H9 (cell line): ENCODE results near the gene LILRA6. TPM values are rescaled to one million over a fixed set of nuclear protein-coding genes. Genes with fewer than 3 reads are reported as not detected.
"Not testable (repeated sequence)": the region's sequence is repeated elsewhere in the genome, so short reads cannot be mapped to it uniquely, and the experiment has no call there.

ENCODE experiments used
- DNase-seq: peaks from one replicate; pipeline ENCODE4 v3.0.0-alpha.2; 2017
- H2AFZ ChIP-seq: one replicate; pipeline ENCODE4 v1.6.1; 2013; ENCODE audit warnings: mild to moderate bottlenecking, low read length, control low read depth, moderate library complexity
- H2AK5ac ChIP-seq: 2 replicates; pipeline ENCODE4 v1.6.1; 2013; ENCODE audit warnings: low read length, control low read depth, mixed read lengths; ENCODE audit not compliant: insufficient read length
- H2BK120ac ChIP-seq: one replicate; pipeline ENCODE4 v1.6.1; 2013; ENCODE audit warnings: low read depth, mild to moderate bottlenecking, low read length, control low read depth, inconsistent platforms; ENCODE audit not compliant: poor library complexity, severe bottlenecking
- H2BK12ac ChIP-seq: 2 replicates; pipeline ENCODE4 v1.6.1; 2013; ENCODE audit warnings: low read length, control low read depth, mixed read lengths, low read depth; ENCODE audit not compliant: insufficient read length
- H2BK15ac ChIP-seq: 2 replicates; pipeline ENCODE4 v1.6.1; 2013; ENCODE audit warnings: low read depth, low read length, control low read depth
- H2BK20ac ChIP-seq: one replicate; pipeline ENCODE4 v1.6.1; 2013; ENCODE audit warnings: low read depth, mild to moderate bottlenecking, low read length, control low read depth, inconsistent platforms; ENCODE audit not compliant: poor library complexity, severe bottlenecking
- H2BK5ac ChIP-seq: 2 replicates; pipeline ENCODE4 v1.6.1; 2013; ENCODE audit warnings: low read length, control low read depth, mixed read lengths; ENCODE audit not compliant: insufficient read length
- H3K14ac ChIP-seq: 2 replicates; pipeline ENCODE4 v1.6.1; 2013; ENCODE audit warnings: low read length, control low read depth; ENCODE audit not compliant: insufficient read depth
- H3K18ac ChIP-seq: 2 replicates; pipeline ENCODE4 v1.6.1; 2013; ENCODE audit warnings: low read depth, mild to moderate bottlenecking, mixed read lengths, low read length, control low read depth; ENCODE audit not compliant: insufficient read length
- H3K23ac ChIP-seq: 2 replicates; pipeline ENCODE4 v1.6.1; 2013; ENCODE audit warnings: low read length, control low read depth, mixed read lengths, low read depth; ENCODE audit not compliant: insufficient read length
- H3K23me2 ChIP-seq: 2 replicates; pipeline ENCODE4 v1.6.1; 2013; ENCODE audit warnings: low read depth, mild to moderate bottlenecking, mixed read lengths, low read length, control low read depth; ENCODE audit not compliant: insufficient read length, poor library complexity, severe bottlenecking
- H3K27ac ChIP-seq: 2 replicates; pipeline ENCODE4 v1.5.1; 2013; ENCODE audit warnings: low read length, control low read depth, mixed read lengths, low read depth; ENCODE audit not compliant: insufficient read length
- H3K27me3 ChIP-seq: 2 replicates; pipeline ENCODE4 v1.6.1; 2013; ENCODE audit warnings: low read length, control low read depth, inconsistent platforms; ENCODE audit not compliant: insufficient read depth
- H3K4ac ChIP-seq: 2 replicates; pipeline ENCODE4 v1.6.1; 2013; ENCODE audit warnings: low read depth, mild to moderate bottlenecking, control low read depth, inconsistent platforms, low read length, moderate library complexity
- H3K4me1 ChIP-seq: 2 replicates; pipeline ENCODE4 v1.6.1; 2013; ENCODE audit warnings: low read length, control low read depth, inconsistent platforms; ENCODE audit not compliant: insufficient read depth
- H3K4me2 ChIP-seq: 2 replicates; pipeline ENCODE4 v1.6.1; 2013; ENCODE audit warnings: low read length, control low read depth, mixed read lengths; ENCODE audit not compliant: insufficient read length, insufficient read depth
- H3K56ac ChIP-seq: 2 replicates; pipeline ENCODE4 v1.6.1; 2013; ENCODE audit warnings: low read depth, mild to moderate bottlenecking, mixed read lengths, low read length, control low read depth; ENCODE audit not compliant: insufficient read length
- H3K79me1 ChIP-seq: 2 replicates; pipeline ENCODE4 v1.6.1; 2013; ENCODE audit warnings: low read depth, mild to moderate bottlenecking, moderate library complexity, low read length, control low read depth, inconsistent platforms; ENCODE audit not compliant: insufficient read depth, poor library complexity, severe bottlenecking
- H3K79me2 ChIP-seq: 2 replicates; pipeline ENCODE4 v1.6.1; 2013; ENCODE audit warnings: low read length, control low read depth, inconsistent platforms; ENCODE audit not compliant: insufficient read depth
- H3K9ac ChIP-seq: 2 replicates; pipeline ENCODE4 v1.6.1; 2013; ENCODE audit warnings: low read length, control low read depth, mixed read lengths; ENCODE audit not compliant: insufficient read length; ENCODE audit errors: extremely low read depth
- H3K9me3 ChIP-seq: one replicate; pipeline ENCODE4 v1.6.1; 2013; ENCODE audit warnings: low read depth, low read length, inconsistent platforms; ENCODE audit not compliant: control insufficient read depth
- H3T11ph ChIP-seq: one replicate; pipeline ENCODE4 v1.6.1; 2013; ENCODE audit warnings: mild to moderate bottlenecking, low read length, control low read depth, inconsistent platforms
- H4K20me1 ChIP-seq: one replicate; pipeline ENCODE4 v1.6.1; 2013; ENCODE audit not compliant: control insufficient read depth, insufficient read length, insufficient read depth
- H4K5ac ChIP-seq: 2 replicates; pipeline ENCODE4 v1.6.1; 2013; ENCODE audit warnings: low read depth, mild to moderate bottlenecking, mixed read lengths, low read length, control low read depth; ENCODE audit not compliant: insufficient read length
- H4K8ac ChIP-seq: replicated peaks from 2 replicates; pipeline ENCODE4 v1.6.1; 2013; ENCODE audit warnings: low read length, control low read depth, mixed read lengths, low read depth; ENCODE audit not compliant: insufficient read length
- H4K91ac ChIP-seq: 2 replicates; pipeline ENCODE4 v1.6.1; 2013; ENCODE audit warnings: low read depth, mild to moderate bottlenecking, moderate library complexity, mixed read lengths, low read length, control low read depth; ENCODE audit not compliant: insufficient read length
- H3K27ac Mint-ChIP-seq, 3 experiments: 2 replicates in 2 of 3; 3 replicates in 1 of 3; pipeline ENCODE4 v1.8.0; 2020 to 2021; ENCODE audit warnings: mixed read lengths in 3 of 3, mild to moderate bottlenecking in 1 of 3, moderate library complexity in 1 of 3
- H3K27me3 Mint-ChIP-seq: 2 replicates; pipeline ENCODE4 v1.8.0; 2021; ENCODE audit warnings: low read depth, mild to moderate bottlenecking, moderate library complexity, mixed read lengths
- H3K36me3 Mint-ChIP-seq, 3 experiments: 2 replicates in 2 of 3; 3 replicates in 1 of 3; pipeline ENCODE4 v1.8.0; 2020 to 2021; ENCODE audit warnings: low read depth in 3 of 3, mixed read lengths in 3 of 3; ENCODE audit not compliant: insufficient read depth in 1 of 3
- H3K4me1 Mint-ChIP-seq, 2 experiments: 2 replicates each; pipeline ENCODE4 v1.8.0; 2020; ENCODE audit warnings: mixed read lengths in 2 of 2
- H3K4me3 Mint-ChIP-seq, 2 experiments: 2 replicates in 1 of 2; 3 replicates in 1 of 2; pipeline ENCODE4 v1.8.0; 2020 to 2021; ENCODE audit warnings: mild to moderate bottlenecking in 2 of 2, mixed read lengths in 2 of 2, moderate library complexity in 1 of 2
- H3K9me3 Mint-ChIP-seq, 2 experiments: 2 replicates in 1 of 2; 3 replicates in 1 of 2; pipeline ENCODE4 v1.8.0; 2020; ENCODE audit warnings: mild to moderate bottlenecking in 2 of 2, mixed read lengths in 2 of 2, moderate library complexity in 1 of 2
- WGBS: extraction: QIAGEN DNeasy Blood & Tissue Kit; methylation state at CpG from one replicate; pipeline ENCODE4 v1.1.7; 2013; ENCODE audit warnings: missing lambda C conversion rate, low lambda C conversion rate, mixed read lengths; ENCODE audit not compliant: insufficient read length; ENCODE audit errors: extremely low coverage; 5-methylcytosine and 5-hydroxymethylcytosine counted together
- total RNA-seq: library from RNA; stranded (reverse); gene quantifications from 2 replicates; pipeline ENCODE4 v1.2.1, GENCODE V29; 2021
- TF ChIP-seq, protein P1 (sequence below): fragments of 200-600 bp; sonication (generic); conservative IDR thresholded peaks from 3 replicates; pipeline ENCODE4 v1.8.0; 2021; ENCODE audit warnings: antibody characterized with exemption, mild to moderate bottlenecking

The LILRA6 gene
- total RNA-seq, 1 experiment from 2014 or later = not detected

- H3K14ac ChIP-seq = no peak overlapping the region
- H2BK15ac ChIP-seq = no peak overlapping the region
- Mint-ChIP-seq H3K9me3 (peaks cover 0 to 40% of the 10 kb centered on the region in 2 experiments; a peak in 2 of 5 replicates), H3K4me3 (no peak overlapping the region), H3K27me3 (peaks cover 34% of the 10 kb centered on the region), H3K4me1 (no peaks in the 10 kb centered on the region), H3K27ac (no peak overlapping the region; a peak in 1 of 7 replicates), H3K36me3 (no peaks in the 10 kb centered on the region)
- H3K79me1 ChIP-seq = no peaks in the 10 kb centered on the region
- H3K27ac ChIP-seq = no peak overlapping the region
- no peak overlapping the region for H4K8ac ChIP-seq
- H3K4me1 ChIP-seq = no peaks in the 10 kb centered on the region
- no peak overlapping the region for H2BK20ac ChIP-seq
- no peak overlapping the region for H3K9ac ChIP-seq
- H2AFZ ChIP-seq = no peak overlapping the region
- no peak overlapping the region for H2BK5ac ChIP-seq
- no peak overlapping the region for H4K91ac ChIP-seq
- DNase-seq = no peak
- H3K23me2 ChIP-seq = no peaks in the 10 kb centered on the region
- H2BK120ac ChIP-seq = no peak overlapping the region
- H3K23ac ChIP-seq = no peak overlapping the region
- H2AK5ac ChIP-seq = no peak overlapping the region
- no peak overlapping the region for H2BK12ac ChIP-seq
- no peak overlapping the region for H3K18ac ChIP-seq
- H4K5ac ChIP-seq = no peak overlapping the region
- WGBS = no CpG with 5 or more reads among the region's 3 CpGs
- no peaks in the 10 kb centered on the region for H3K79me2 ChIP-seq
- no peaks in the 10 kb centered on the region for H4K20me1 ChIP-seq
- no peaks in the 10 kb centered on the region for H3K9me3 ChIP-seq
- H3K56ac ChIP-seq = no peak overlapping the region
- H3K27me3 ChIP-seq = no peaks in the 10 kb centered on the region
- H3T11ph ChIP-seq = no peak overlapping the region
- TF ChIP-seq, protein P1, sequence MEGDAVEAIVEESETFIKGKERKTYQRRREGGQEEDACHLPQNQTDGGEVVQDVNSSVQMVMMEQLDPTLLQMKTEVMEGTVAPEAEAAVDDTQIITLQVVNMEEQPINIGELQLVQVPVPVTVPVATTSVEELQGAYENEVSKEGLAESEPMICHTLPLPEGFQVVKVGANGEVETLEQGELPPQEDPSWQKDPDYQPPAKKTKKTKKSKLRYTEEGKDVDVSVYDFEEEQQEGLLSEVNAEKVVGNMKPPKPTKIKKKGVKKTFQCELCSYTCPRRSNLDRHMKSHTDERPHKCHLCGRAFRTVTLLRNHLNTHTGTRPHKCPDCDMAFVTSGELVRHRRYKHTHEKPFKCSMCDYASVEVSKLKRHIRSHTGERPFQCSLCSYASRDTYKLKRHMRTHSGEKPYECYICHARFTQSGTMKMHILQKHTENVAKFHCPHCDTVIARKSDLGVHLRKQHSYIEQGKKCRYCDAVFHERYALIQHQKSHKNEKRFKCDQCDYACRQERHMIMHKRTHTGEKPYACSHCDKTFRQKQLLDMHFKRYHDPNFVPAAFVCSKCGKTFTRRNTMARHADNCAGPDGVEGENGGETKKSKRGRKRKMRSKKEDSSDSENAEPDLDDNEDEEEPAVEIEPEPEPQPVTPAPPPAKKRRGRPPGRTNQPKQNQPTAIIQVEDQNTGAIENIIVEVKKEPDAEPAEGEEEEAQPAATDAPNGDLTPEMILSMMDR = no peak
- no peak overlapping the region for H3K4me2 ChIP-seq
- H3K4ac ChIP-seq = no peak overlapping the region
Measured at GRCh38 chr19:54245936-54246335, 3.3 kb upstream of the LILRA6 start.

DNA sequence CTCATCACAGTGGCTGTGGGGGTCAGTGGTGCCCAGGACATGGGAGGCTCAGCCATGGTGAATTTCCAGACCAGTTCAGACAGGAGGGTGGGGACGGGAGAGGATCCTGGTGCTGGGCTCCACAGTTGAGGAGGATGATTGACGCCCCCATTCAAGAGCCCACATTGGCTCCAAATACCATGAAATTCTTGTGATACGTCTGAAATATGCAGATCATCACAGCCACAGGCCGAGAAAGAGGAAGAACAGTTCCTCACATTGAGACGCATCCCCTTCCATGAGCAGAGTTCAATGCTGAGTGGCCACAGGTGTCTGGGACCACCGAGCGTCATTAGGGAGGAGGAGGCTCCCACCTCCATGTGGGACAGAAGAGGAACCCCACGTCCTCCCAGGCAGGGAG is 1.2 kb upstream of the LILRA6 start:
- Mint-ChIP-seq H3K9me3 (peaks cover 0 to 30% of the 10 kb centered on the region in 2 experiments; a peak in 2 of 5 replicates), H3K27me3 (peaks cover 32% of the 10 kb centered on the region)
- H3K56ac ChIP-seq, H3K4me1 ChIP-seq, H2BK15ac ChIP-seq, H4K5ac ChIP-seq, H4K20me1 ChIP-seq, H3K9me3 ChIP-seq, H3K14ac ChIP-seq, H2BK20ac ChIP-seq, H2BK12ac ChIP-seq, H2AK5ac ChIP-seq, H3K4me1 Mint-ChIP-seq, H3K27me3 ChIP-seq, H3K27ac Mint-ChIP-seq, H3K27ac ChIP-seq, H2BK120ac ChIP-seq, DNase-seq, H3K4me3 Mint-ChIP-seq, H3T11ph ChIP-seq, H4K8ac ChIP-seq, H3K4ac ChIP-seq, H3K18ac ChIP-seq, H3K23me2 ChIP-seq, H3K79me2 ChIP-seq, H3K23ac ChIP-seq, H3K9ac ChIP-seq, H2BK5ac ChIP-seq, H3K36me3 Mint-ChIP-seq, H3K79me1 ChIP-seq, H4K91ac ChIP-seq, H3K4me2 ChIP-seq, H2AFZ ChIP-seq: not testable (repeated sequence)
- no CpG with 5 or more reads among the region's 8 CpGs for WGBS
